GM23338 (cell line): ENCODE data around the gene GCNT2. TPM values are rescaled to one million over a fixed set of nuclear protein-coding genes. Genes with fewer than 3 reads are reported as not detected.
"Not testable (repeated sequence)": the region's sequence is repeated elsewhere in the genome, so short reads cannot be mapped to it uniquely, and the experiment has no call there.

Experiments used
- ATAC-seq: fragments of 200-7000 bp; cut with Tn5 transposase; 3 replicates; pipeline ENCODE4 v1.9.1; 2020
- DNase-seq: peaks from one replicate; pipeline ENCODE4 v3.0.0-alpha.2; 2015; ENCODE audit warnings: low spot score
- H2AFZ ChIP-seq: fragments of 200-600 bp; sonication (generic); 2 replicates; pipeline ENCODE4 v1.8.0; 2016; ENCODE audit warnings: antibody characterized with exemption, mild to moderate bottlenecking, moderate library complexity
- H3F3A ChIP-seq: fragments of 200-600 bp; sonication (generic); replicated peaks from 2 replicates; pipeline ENCODE4 v1.8.0; 2017; ENCODE audit warnings: antibody characterized with exemption, mixed run types, low read depth
- H3K27ac ChIP-seq: fragments of 200-600 bp; sonication (generic); 2 replicates; pipeline ENCODE4 v1.6.1; 2016; ENCODE audit warnings: low read depth
- H3K27me3 ChIP-seq: fragments of 200-600 bp; sonication (generic); 2 replicates; pipeline ENCODE4 v1.8.0; 2016; ENCODE audit warnings: mild to moderate bottlenecking, mixed run types, moderate library complexity; ENCODE audit not compliant: insufficient read depth
- H3K36me3 ChIP-seq: fragments of 200-600 bp; sonication (generic); 2 replicates; pipeline ENCODE4 v1.8.0; 2016; ENCODE audit warnings: mild to moderate bottlenecking; ENCODE audit not compliant: insufficient read depth
- H3K4me1 ChIP-seq: fragments of 200-600 bp; sonication (generic); 2 replicates; pipeline ENCODE4 v1.8.0; 2016; ENCODE audit warnings: mild to moderate bottlenecking, moderate library complexity; ENCODE audit not compliant: insufficient read depth
- H3K4me2 ChIP-seq: fragments of 200-600 bp; sonication (generic); 2 replicates; pipeline ENCODE4 v1.7.1; 2017; ENCODE audit warnings: mixed run types
- H3K4me3 ChIP-seq: fragments of 200-600 bp; sonication (generic); 2 replicates; pipeline ENCODE4 v1.6.1; 2016; ENCODE audit warnings: mixed run types
- H3K79me2 ChIP-seq: fragments of 200-600 bp; sonication (generic); replicated peaks from 2 replicates; pipeline ENCODE4 v1.8.0; 2017; ENCODE audit warnings: mild to moderate bottlenecking; ENCODE audit not compliant: insufficient read depth
- H3K9me2 ChIP-seq: fragments of 200-600 bp; sonication (generic); 2 replicates; pipeline ENCODE4 v1.8.0; 2017; ENCODE audit not compliant: insufficient read depth
- H4K20me1 ChIP-seq: fragments of 200-600 bp; sonication (generic); replicated peaks from 2 replicates; pipeline ENCODE4 v1.8.0; 2017; ENCODE audit warnings: mild to moderate bottlenecking; ENCODE audit not compliant: insufficient read depth
- H3K27ac Mint-ChIP-seq: 2 replicates; pipeline ENCODE4 v1.8.0; 2020; ENCODE audit warnings: inconsistent platforms, mild to moderate bottlenecking, moderate library complexity, mixed read lengths
- H3K27me3 Mint-ChIP-seq: 3 replicates; pipeline ENCODE4 v1.8.0; 2022; ENCODE audit warnings: low read depth, mild to moderate bottlenecking, moderate library complexity, mixed read lengths, inconsistent platforms; ENCODE audit not compliant: insufficient read depth, poor library complexity
- H3K36me3 Mint-ChIP-seq: 3 replicates; pipeline ENCODE4 v1.8.0; 2021; ENCODE audit warnings: low read depth, mild to moderate bottlenecking, inconsistent platforms, moderate library complexity, mixed read lengths
- H3K4me1 Mint-ChIP-seq: 3 replicates; pipeline ENCODE4 v1.8.0; 2020; ENCODE audit warnings: mild to moderate bottlenecking, inconsistent platforms, mixed read lengths
- H3K4me3 Mint-ChIP-seq: 3 replicates; pipeline ENCODE4 v1.8.0; 2021; ENCODE audit warnings: moderate library complexity, mild to moderate bottlenecking, inconsistent platforms, mixed read lengths
- H3K9me3 Mint-ChIP-seq: 3 replicates; pipeline ENCODE4 v1.8.0; 2020; ENCODE audit warnings: moderate library complexity, mild to moderate bottlenecking, inconsistent platforms, mixed read lengths
- ETS1 ChIP-seq: IDR thresholded peaks from 2 replicates; pipeline ENCODE4 v1.6.1; 2016; ENCODE audit warnings: antibody characterized with exemption
- POLR2AphosphoS5 ChIP-seq: IDR thresholded peaks from 2 replicates; pipeline ENCODE4 v1.6.1; 2016; ENCODE audit warnings: antibody characterized with exemption, low read depth
- STAT1 ChIP-seq: IDR thresholded peaks from one replicate; pipeline ENCODE4 v1.6.1; 2016; ENCODE audit warnings: antibody characterized with exemption; ENCODE audit not compliant: unreplicated experiment
- ZNF114 ChIP-seq: fragments of 250-450 bp; sonication (Bioruptor Pico); IDR thresholded peaks from 2 replicates; pipeline ENCODE4 v1.5.0; 2020; ENCODE audit warnings: mild to moderate bottlenecking, moderate library complexity
- polyA plus RNA-seq: library from polyadenylated mRNA; unstranded; fragments of >200 nt; fragmentation: Nextera tagmentation; extraction: Ambion mirVana; gene quantifications from 2 replicates; pipeline ENCODE4 v1.2.1, GENCODE V29; 2016
- total RNA-seq: library from RNA; depleted of rRNA; stranded (reverse); fragments of >200 nt; shearing (Covaris generic); gene quantifications from 2 replicates; pipeline ENCODE4 v1.2.3, GENCODE V29; 2014
- TF ChIP-seq, protein P1 (sequence below): IDR thresholded peaks from one replicate; pipeline ENCODE4 v1.6.1; 2018; ENCODE audit warnings: antibody characterized with exemption; ENCODE audit not compliant: unreplicated experiment

Gene GCNT2
- total and polyA plus RNA-seq, 2 experiments from 2014 or later, result 28.3 to 137 TPM

DNA sequence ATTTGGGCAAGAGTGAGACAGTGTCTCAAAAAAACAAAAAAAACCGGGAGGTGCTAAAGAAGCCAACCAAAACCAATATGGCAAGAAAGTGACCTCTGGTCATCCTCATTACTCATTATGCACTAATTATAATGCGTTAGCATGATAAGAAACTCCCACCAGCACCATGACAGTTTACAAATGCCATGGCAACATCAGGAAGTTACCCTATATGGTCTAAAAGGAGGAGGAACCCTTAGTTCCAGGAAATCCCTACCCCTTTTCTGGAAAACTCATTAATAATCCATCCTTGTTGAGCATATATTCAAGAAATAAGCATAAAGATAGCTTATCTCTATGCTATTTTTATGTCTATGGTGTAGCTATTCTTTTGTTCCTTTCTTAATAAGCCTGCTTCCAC lies 141.6 kb downstream of the GCNT2 start:
- no peak overlapping the region for H3K27ac Mint-ChIP-seq
- Histone ChIP-seq H2AFZ (no peak overlapping the region), H3K4me2 (no peak overlapping the region), H3F3A (0 out of 2 replicates have a peak, but pooled peaks cover 3% of the 10 kb centered on the region), H3K79me2 (no peaks in the 10 kb centered on the region), H3K9me2 (0 out of 2 replicates have a peak, but pooled peaks cover 16% of the 10 kb centered on the region), H3K36me3 (no peaks in the 10 kb centered on the region), H4K20me1 (no peaks in the 10 kb centered on the region), H3K4me3 (no peak overlapping the region), H3K4me1 (no peaks in the 10 kb centered on the region), H3K27me3 (peaks cover 13% of the 10 kb centered on the region), H3K27ac (no peak overlapping the region)
- H3K36me3 Mint-ChIP-seq, result no peaks in the 10 kb centered on the region
- no peak overlapping the region for H3K4me3 Mint-ChIP-seq
- H3K9me3 Mint-ChIP-seq, result peaks cover 14% of the 10 kb centered on the region; the same call in 2 of the 3 replicates
- peaks cover 9% of the 10 kb centered on the region for H3K27me3 Mint-ChIP-seq
- TF ChIP-seq STAT1 (no peak), ZNF114 (CRISPR knock-in tag) (no peak), POLR2AphosphoS5 (no peak), ETS1 (no peak)
- TF ChIP-seq, protein P1, sequence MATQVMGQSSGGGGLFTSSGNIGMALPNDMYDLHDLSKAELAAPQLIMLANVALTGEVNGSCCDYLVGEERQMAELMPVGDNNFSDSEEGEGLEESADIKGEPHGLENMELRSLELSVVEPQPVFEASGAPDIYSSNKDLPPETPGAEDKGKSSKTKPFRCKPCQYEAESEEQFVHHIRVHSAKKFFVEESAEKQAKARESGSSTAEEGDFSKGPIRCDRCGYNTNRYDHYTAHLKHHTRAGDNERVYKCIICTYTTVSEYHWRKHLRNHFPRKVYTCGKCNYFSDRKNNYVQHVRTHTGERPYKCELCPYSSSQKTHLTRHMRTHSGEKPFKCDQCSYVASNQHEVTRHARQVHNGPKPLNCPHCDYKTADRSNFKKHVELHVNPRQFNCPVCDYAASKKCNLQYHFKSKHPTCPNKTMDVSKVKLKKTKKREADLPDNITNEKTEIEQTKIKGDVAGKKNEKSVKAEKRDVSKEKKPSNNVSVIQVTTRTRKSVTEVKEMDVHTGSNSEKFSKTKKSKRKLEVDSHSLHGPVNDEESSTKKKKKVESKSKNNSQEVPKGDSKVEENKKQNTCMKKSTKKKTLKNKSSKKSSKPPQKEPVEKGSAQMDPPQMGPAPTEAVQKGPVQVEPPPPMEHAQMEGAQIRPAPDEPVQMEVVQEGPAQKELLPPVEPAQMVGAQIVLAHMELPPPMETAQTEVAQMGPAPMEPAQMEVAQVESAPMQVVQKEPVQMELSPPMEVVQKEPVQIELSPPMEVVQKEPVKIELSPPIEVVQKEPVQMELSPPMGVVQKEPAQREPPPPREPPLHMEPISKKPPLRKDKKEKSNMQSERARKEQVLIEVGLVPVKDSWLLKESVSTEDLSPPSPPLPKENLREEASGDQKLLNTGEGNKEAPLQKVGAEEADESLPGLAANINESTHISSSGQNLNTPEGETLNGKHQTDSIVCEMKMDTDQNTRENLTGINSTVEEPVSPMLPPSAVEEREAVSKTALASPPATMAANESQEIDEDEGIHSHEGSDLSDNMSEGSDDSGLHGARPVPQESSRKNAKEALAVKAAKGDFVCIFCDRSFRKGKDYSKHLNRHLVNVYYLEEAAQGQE, result no peak
- peaks cover 3% of the 10 kb centered on the region; the same call in 2 of the 3 replicates for H3K4me1 Mint-ChIP-seq
- DNase-seq (no peak), ATAC-seq (no peak)

DNA sequence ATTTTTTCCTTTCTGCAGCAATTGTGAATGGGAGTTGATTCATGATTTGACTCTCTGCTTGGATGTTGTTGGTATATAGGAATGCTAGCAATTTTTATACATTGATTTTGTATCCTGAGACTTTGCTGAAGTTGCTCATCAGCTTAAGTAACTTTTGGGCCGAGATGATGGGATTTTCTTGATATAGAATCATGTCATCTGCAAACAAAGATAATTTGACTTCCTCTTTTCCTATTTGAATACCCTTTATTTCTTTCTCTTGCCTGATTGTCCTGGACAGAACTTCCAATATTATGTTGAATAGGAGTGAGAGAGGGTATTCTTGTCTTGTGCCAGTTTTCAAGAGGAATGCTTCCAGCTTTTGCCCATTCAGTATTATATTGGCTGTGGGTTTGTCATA lies 144.4 kb downstream of the GCNT2 start:
- H3F3A ChIP-seq, DNase-seq, H3K4me3 ChIP-seq, ATAC-seq, H3K27ac ChIP-seq, H3K4me1 ChIP-seq, H3K27ac Mint-ChIP-seq, H3K36me3 Mint-ChIP-seq, H4K20me1 ChIP-seq, H2AFZ ChIP-seq, H3K36me3 ChIP-seq, H3K27me3 Mint-ChIP-seq, H3K4me3 Mint-ChIP-seq, H3K4me2 ChIP-seq, H3K79me2 ChIP-seq, H3K27me3 ChIP-seq, H3K4me1 Mint-ChIP-seq: not testable (repeated sequence)
- 0 out of 2 replicates have a peak, but pooled peaks cover 13% of the 10 kb centered on the region for H3K9me2 ChIP-seq
- peaks cover 12% of the 10 kb centered on the region; the same call in 2 of the 3 replicates for H3K9me3 Mint-ChIP-seq
